Suprapubic skin (tissue), 4 donors: ENCODE results near the gene RAPGEF3. TPM values are rescaled to one million over a fixed set of nuclear protein-coding genes. Genes with fewer than 3 reads are reported as not detected.
A peak's percentile ranks its signal among the peaks of the same experiment; 100 is the strongest.

Experiments used
- DNase-seq, 2 donors: peaks; one replicate each; pipeline ENCODE4 v3.0.0-alpha.2; 2019; ENCODE audit warnings: low spot score in 2 of 2
- H3K27ac ChIP-seq: fragments of 200-600 bp; sonication (generic); one replicate; pipeline ENCODE4 v1.5.1; 2019
- H3K27me3 ChIP-seq: fragments of 200-600 bp; sonication (generic); one replicate; pipeline ENCODE4 v1.5.1; 2019
- H3K36me3 ChIP-seq: fragments of 200-600 bp; sonication (generic); one replicate; pipeline ENCODE4 v1.5.1; 2019
- H3K4me1 ChIP-seq: fragments of 200-600 bp; sonication (generic); one replicate; pipeline ENCODE4 v1.5.1; 2019
- H3K4me3 ChIP-seq: fragments of 200-600 bp; sonication (generic); one replicate; pipeline ENCODE4 v1.5.1; 2019; ENCODE audit warnings: mild to moderate bottlenecking
- H3K9me3 ChIP-seq: fragments of 200-600 bp; sonication (generic); one replicate; pipeline ENCODE4 v1.5.1; 2019
- CTCF ChIP-seq, 2 donors: fragments of 200-600 bp in 1 of 2; fragments of 450-650 bp in 1 of 2; sonication (generic) in 1 of 2; IDR thresholded peaks; one replicate each; pipeline ENCODE4 v1.5.1; 2016 to 2019; ENCODE audit warnings: antibody characterized with exemption in 2 of 2, mild to moderate bottlenecking in 1 of 2, moderate library complexity in 1 of 2
- EP300 ChIP-seq: sonication (generic); formaldehyde crosslinking; IDR thresholded peaks from one replicate; pipeline ENCODE4 v1.6.1; 2017; ENCODE audit warnings: antibody characterized with exemption
- POLR2A ChIP-seq, 2 donors: fragments of 450-650 bp; IDR thresholded peaks; one replicate each; pipeline ENCODE4 v1.6.1; 2017; ENCODE audit warnings: antibody characterized with exemption in 2 of 2, mild to moderate bottlenecking in 2 of 2, moderate library complexity in 2 of 2
- POLR2AphosphoS5 ChIP-seq, 3 donors: sonication (generic); formaldehyde crosslinking; IDR thresholded peaks; one replicate each; pipeline ENCODE4 v1.6.1; 2017; ENCODE audit warnings: antibody characterized with exemption in 3 of 3
- WGBS: methylation state at CpG from one replicate; pipeline ENCODE4 v1.1.5; 2018; 5-methylcytosine and 5-hydroxymethylcytosine counted together
- total RNA-seq, 4 donors: library from RNA; depleted of rRNA; stranded (reverse); fragments of >200 nt; gene quantifications; one replicate each; pipeline ENCODE4 v1.1.0, GENCODE V29; 2016

RAPGEF3 gene
- total RNA-seq, 4 donors from 2014 or later: 9.3 to 48.9 (median 20.0) TPM

DNA sequence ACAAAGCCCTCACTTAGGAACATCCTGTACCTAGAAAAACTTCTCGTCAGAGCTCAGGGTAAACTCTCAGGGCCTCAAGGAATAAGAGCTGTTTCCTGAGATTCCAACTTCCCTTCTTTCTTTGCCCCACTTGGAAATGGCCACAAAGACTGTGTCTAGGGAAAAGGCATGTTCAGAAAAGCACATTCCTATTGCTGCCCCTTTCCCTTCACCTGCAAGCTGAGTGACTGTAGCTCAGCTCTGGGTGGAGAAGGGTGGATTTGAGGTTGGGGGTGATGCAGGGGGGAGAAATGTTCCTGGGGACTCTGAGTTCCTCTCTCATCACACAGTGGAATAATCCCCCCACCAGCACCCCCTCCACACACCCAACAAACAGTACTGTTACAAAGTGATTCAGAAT lies 40.1 kb downstream of the RAPGEF3 start:
- no peak for DNase-seq
- TF ChIP-seq POLR2A (IDR thresholded peaks at IDR 0.05): no peak
- no peak for TF ChIP-seq CTCF (IDR thresholded peaks at IDR 0.05)
- no peak for TF ChIP-seq EP300
- TF ChIP-seq POLR2AphosphoS5 (IDR thresholded peaks at IDR 0.05): no peak
- Histone ChIP-seq H3K4me1 (peaks cover 56% of the 10 kb centered on the region), H3K36me3 (peaks cover 11% of the 10 kb centered on the region), H3K4me3 (no peak overlapping the region), H3K27ac (peak overlapping the region; percentile 90), H3K9me3 (no peaks in the 10 kb centered on the region), H3K27me3 (no peaks in the 10 kb centered on the region)
- WGBS: 76% methylated on average over 1 of the region's 1 CpG

DNA sequence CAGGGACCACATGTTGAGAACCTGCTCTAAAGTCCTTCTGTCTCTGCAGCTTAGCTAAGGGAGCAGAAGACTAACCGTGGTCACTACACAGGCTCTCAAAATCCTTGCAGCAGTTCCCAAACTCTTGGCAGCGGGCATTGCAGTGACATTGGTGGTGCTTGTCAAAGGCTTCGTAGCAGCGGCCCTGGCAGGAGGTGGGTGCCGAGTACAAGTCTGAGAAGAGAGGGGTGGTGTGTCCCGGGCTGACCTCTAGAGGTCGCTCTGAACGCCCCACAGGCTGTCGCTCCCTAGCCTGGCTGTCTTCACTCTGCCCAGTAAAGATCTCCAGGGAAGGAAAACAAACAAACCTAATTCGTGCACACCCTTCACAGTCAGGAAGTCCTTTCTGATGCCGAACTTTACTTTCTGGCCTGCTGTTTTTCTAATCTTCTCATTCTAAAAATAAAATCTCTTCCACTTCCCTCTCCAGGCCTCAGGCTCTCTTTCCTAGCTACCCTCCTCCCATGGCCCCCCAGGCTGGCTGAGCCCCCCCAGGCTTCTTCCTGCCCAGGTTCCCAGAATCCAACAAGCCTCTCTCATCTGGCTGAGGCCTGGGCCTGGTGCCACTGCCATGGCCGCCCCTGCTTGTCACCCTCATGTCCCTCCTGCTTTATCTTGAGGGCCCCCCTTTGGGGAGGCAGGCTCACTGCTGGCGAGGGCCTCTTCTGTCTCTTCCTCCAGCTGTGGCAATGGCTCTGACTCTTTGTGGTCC lies 41.1 kb downstream of the RAPGEF3 start:
- no peaks in the 10 kb centered on the region for H3K27me3 ChIP-seq
- H3K4me1 ChIP-seq: peaks cover 51% of the 10 kb centered on the region
- peaks cover 11% of the 10 kb centered on the region for H3K36me3 ChIP-seq
- WGBS: 12% methylated on average over 13 of the region's 13 CpGs
- H3K27ac ChIP-seq: peak overlapping the region; percentile 90
- peak in 1 of 2 donors; percentile 90 for DNase-seq
- no peak overlapping the region for H3K4me3 ChIP-seq
- H3K9me3 ChIP-seq: no peaks in the 10 kb centered on the region
- TF ChIP-seq CTCF (IDR thresholded peaks at IDR 0.05) (peak; percentile 63 to 87), EP300 (no peak), POLR2AphosphoS5 (IDR thresholded peaks at IDR 0.05) (no peak), POLR2A (IDR thresholded peaks at IDR 0.05) (no peak)

- no peak for TF ChIP-seq POLR2AphosphoS5 (IDR thresholded peaks at IDR 0.05)
- no peak for TF ChIP-seq POLR2A (IDR thresholded peaks at IDR 0.05)
- no peak for TF ChIP-seq EP300
- TF ChIP-seq CTCF (IDR thresholded peaks at IDR 0.05): no peak
- DNase-seq: no peak
- Histone ChIP-seq H3K27ac (peak overlapping the region; percentile 90), H3K4me1 (peaks cover 45% of the 10 kb centered on the region), H3K27me3 (no peaks in the 10 kb centered on the region), H3K36me3 (peaks cover 13% of the 10 kb centered on the region), H3K4me3 (no peak overlapping the region), H3K9me3 (no peaks in the 10 kb centered on the region)
- WGBS: 76% methylated on average over 5 of the region's 6 CpGs
These were observed 41.6 kb downstream of the RAPGEF3 start for GRCh38 chr12:47717046-47717442.

GRCh38 chr12:47715877-47716548 lies 42.7 kb downstream of the RAPGEF3 start:
- Histone ChIP-seq H3K36me3 (peaks cover 15% of the 10 kb centered on the region), H3K27ac (peak overlapping the region; percentile 17), H3K4me3 (peak overlapping the region; percentile 12), H3K9me3 (no peaks in the 10 kb centered on the region), H3K4me1 (peaks cover 39% of the 10 kb centered on the region), H3K27me3 (no peaks in the 10 kb centered on the region)
- DNase-seq: no peak
- TF ChIP-seq EP300 (no peak), POLR2AphosphoS5 (IDR thresholded peaks at IDR 0.05) (no peak), POLR2A (IDR thresholded peaks at IDR 0.05) (no peak), CTCF (IDR thresholded peaks at IDR 0.05) (no peak)
- WGBS: 79% methylated on average over 8 of the region's 13 CpGs

- H3K9me3 ChIP-seq: no peaks in the 10 kb centered on the region
- TF ChIP-seq POLR2A (IDR thresholded peaks at IDR 0.05) (no peak), POLR2AphosphoS5 (IDR thresholded peaks at IDR 0.05) (no peak), EP300 (no peak), CTCF (IDR thresholded peaks at IDR 0.05) (peak; percentile 60 to 87)
- peak overlapping the region; percentile 17 for H3K27ac ChIP-seq
- H3K27me3 ChIP-seq: no peaks in the 10 kb centered on the region
- peaks cover 10% of the 10 kb centered on the region for H3K36me3 ChIP-seq
- H3K4me1 ChIP-seq: peaks cover 39% of the 10 kb centered on the region
- DNase-seq: peak in 1 of 2 donors; percentile 90
- peak overlapping the region; percentile 12 for H3K4me3 ChIP-seq
- 6% methylated on average over 10 of the region's 10 CpGs for WGBS
These were observed 43.2 kb downstream of the RAPGEF3 start for GRCh38 chr12:47715393-47715876.
